Tibial nerve (tissue), 4 donors: ENCODE results near the gene SPATA7. TPM values are rescaled to one million over a fixed set of nuclear protein-coding genes. Genes with fewer than 3 reads are reported as not detected.

Experiments
- DNase-seq, 2 donors: peaks; one replicate each; pipeline ENCODE4 v3.0.0-alpha.2; 2019; ENCODE audit warnings: low spot score in 2 of 2
- H3K27ac ChIP-seq, 4 donors: fragments of 200-600 bp; sonication (generic) in 3 of 4; one replicate each; pipeline ENCODE4 v1.5.1; 2017 to 2019; ENCODE audit warnings: mild to moderate bottlenecking in 1 of 4
- H3K27me3 ChIP-seq, 2 donors: fragments of 200-600 bp; sonication (generic) in 1 of 2; one replicate each; pipeline versions ENCODE4 v1.5.1 to v1.6.0; 2017 to 2019
- H3K36me3 ChIP-seq, 3 donors: fragments of 200-600 bp; sonication (generic); one replicate each; pipeline ENCODE4 v1.5.1; 2018 to 2019
- H3K4me1 ChIP-seq, 4 donors: fragments of 200-600 bp; sonication (generic) in 3 of 4; one replicate each; pipeline ENCODE4 v1.5.1; 2017 to 2019
- H3K4me3 ChIP-seq, 4 donors: fragments of 200-600 bp; sonication (generic) in 3 of 4; one replicate each; pipeline ENCODE4 v1.5.1; 2017 to 2019; ENCODE audit warnings: mild to moderate bottlenecking in 1 of 4, moderate library complexity in 1 of 4
- H3K9me3 ChIP-seq, 4 donors: fragments of 200-600 bp; sonication (generic) in 3 of 4; one replicate each; pipeline ENCODE4 v1.5.1; 2017 to 2019
- EP300 ChIP-seq, 2 donors: sonication (generic); formaldehyde crosslinking; IDR thresholded peaks; one replicate each; pipeline ENCODE4 v1.6.1; 2017; ENCODE audit warnings: antibody characterized with exemption in 2 of 2, mild to moderate bottlenecking in 1 of 2
- POLR2A ChIP-seq, 2 donors: fragments of 450-650 bp; IDR thresholded peaks; one replicate each; pipeline ENCODE4 v1.6.1; 2017; ENCODE audit warnings: antibody characterized with exemption in 2 of 2, mild to moderate bottlenecking in 2 of 2, moderate library complexity in 2 of 2
- WGBS, 2 donors: methylation state at CpG; one replicate each; pipeline ENCODE4 v1.1.5; 2018; 5-methylcytosine and 5-hydroxymethylcytosine counted together
- total RNA-seq, 4 donors: library from RNA; depleted of rRNA; stranded (reverse); fragments of >200 nt; gene quantifications; one replicate each; pipeline ENCODE4 v1.1.0, GENCODE V29; 2016
- TF ChIP-seq, protein P1 (sequence below), 5 experiments: fragments of 200-600 bp in 3 of 5; fragments of 450-650 bp in 2 of 5; sonication (generic) in 3 of 5; IDR thresholded peaks; one replicate each; pipeline ENCODE4 v1.5.1; 2016 to 2019; ENCODE audit warnings: antibody characterized with exemption in 5 of 5, mild to moderate bottlenecking in 3 of 5, moderate library complexity in 2 of 5

The SPATA7 gene
- total RNA-seq, 4 donors from 2014 or later, result 12.3 to 31.6 (median 20.3) TPM

- Histone ChIP-seq H3K36me3 (peaks cover 0 to 84% (median 0%) of the 10 kb centered on the region in 3 donors), H3K4me1 (no peaks in the 10 kb centered on the region), H3K27ac (no peak overlapping the region), H3K9me3 (peaks cover 0 to 43% (median 14%) of the 10 kb centered on the region in 4 donors), H3K27me3 (no peaks in the 10 kb centered on the region), H3K4me3 (no peak overlapping the region)
- DNase-seq, result no peak
- TF ChIP-seq EP300 (IDR thresholded peaks at IDR 0.05) (no peak), POLR2A (IDR thresholded peaks at IDR 0.05) (no peak)
- TF ChIP-seq, protein P1, sequence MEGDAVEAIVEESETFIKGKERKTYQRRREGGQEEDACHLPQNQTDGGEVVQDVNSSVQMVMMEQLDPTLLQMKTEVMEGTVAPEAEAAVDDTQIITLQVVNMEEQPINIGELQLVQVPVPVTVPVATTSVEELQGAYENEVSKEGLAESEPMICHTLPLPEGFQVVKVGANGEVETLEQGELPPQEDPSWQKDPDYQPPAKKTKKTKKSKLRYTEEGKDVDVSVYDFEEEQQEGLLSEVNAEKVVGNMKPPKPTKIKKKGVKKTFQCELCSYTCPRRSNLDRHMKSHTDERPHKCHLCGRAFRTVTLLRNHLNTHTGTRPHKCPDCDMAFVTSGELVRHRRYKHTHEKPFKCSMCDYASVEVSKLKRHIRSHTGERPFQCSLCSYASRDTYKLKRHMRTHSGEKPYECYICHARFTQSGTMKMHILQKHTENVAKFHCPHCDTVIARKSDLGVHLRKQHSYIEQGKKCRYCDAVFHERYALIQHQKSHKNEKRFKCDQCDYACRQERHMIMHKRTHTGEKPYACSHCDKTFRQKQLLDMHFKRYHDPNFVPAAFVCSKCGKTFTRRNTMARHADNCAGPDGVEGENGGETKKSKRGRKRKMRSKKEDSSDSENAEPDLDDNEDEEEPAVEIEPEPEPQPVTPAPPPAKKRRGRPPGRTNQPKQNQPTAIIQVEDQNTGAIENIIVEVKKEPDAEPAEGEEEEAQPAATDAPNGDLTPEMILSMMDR (IDR thresholded peaks at IDR 0.05), result no peak
Measured at GRCh38 chr14:88417594-88417993, 32.1 kb downstream of the SPATA7 start.

DNA sequence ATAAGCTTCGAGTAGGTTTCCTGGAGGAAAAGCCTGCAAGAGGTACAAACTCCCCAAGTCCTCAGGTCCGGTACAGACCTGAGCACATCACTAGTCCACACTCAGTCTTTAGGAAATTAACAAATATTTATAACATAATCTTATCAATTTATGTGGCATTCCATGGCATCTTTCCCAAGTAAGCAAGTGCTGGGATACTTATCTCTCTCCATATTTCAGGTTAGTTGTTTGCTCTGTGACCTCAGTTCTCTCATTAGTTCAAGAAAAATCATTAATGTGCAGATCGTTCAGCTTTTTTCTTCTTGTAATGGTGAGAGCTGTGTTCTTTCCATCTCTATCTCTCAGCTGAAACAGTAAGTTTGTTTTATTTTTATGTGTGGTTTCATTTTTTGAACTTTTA is 34.7 kb downstream of the SPATA7 start:
- DNase-seq, result no peak
- Histone ChIP-seq H3K27me3 (no peaks in the 10 kb centered on the region), H3K9me3 (peaks cover 0 to 32% (median 11%) of the 10 kb centered on the region in 4 donors), H3K4me1 (no peaks in the 10 kb centered on the region), H3K4me3 (no peak overlapping the region), H3K36me3 (peaks cover 0 to 62% (median 0%) of the 10 kb centered on the region in 3 donors), H3K27ac (no peak overlapping the region)
- TF ChIP-seq, protein P1 (IDR thresholded peaks at IDR 0.05), result no peak
- TF ChIP-seq EP300 (IDR thresholded peaks at IDR 0.05) (no peak), POLR2A (IDR thresholded peaks at IDR 0.05) (no peak)
- 92 to 93% methylated on average over 3 of the region's 3 CpGs for WGBS, 2 donors

- H3K4me1 ChIP-seq, result no peaks in the 10 kb centered on the region
- no peak for DNase-seq
- no peaks in the 10 kb centered on the region for H3K27me3 ChIP-seq
- H3K9me3 ChIP-seq, result peaks cover 0 to 23% (median 8%) of the 10 kb centered on the region in 4 donors
- WGBS, 2 donors, result 86 to 87% methylated on average over 4 of the region's 4 CpGs
- H3K36me3 ChIP-seq, result peaks cover 0 to 54% (median 0%) of the 10 kb centered on the region in 3 donors
- TF ChIP-seq, protein P1 (IDR thresholded peaks at IDR 0.05), result no peak
- TF ChIP-seq POLR2A (IDR thresholded peaks at IDR 0.05) (no peak), EP300 (IDR thresholded peaks at IDR 0.05) (no peak)
- no peak overlapping the region for H3K4me3 ChIP-seq
- H3K27ac ChIP-seq, result no peak overlapping the region
Measured at GRCh38 chr14:88421286-88421685, 35.8 kb downstream of the SPATA7 start.

GRCh38 chr14:88422047-88422446 is 36.6 kb downstream of the SPATA7 start:
- Histone ChIP-seq H3K4me1 (peaks cover 0 to 6% (median 0%) of the 10 kb centered on the region in 4 donors), H3K36me3 (peaks cover 0 to 50% (median 0%) of the 10 kb centered on the region in 3 donors), H3K27ac (no peak overlapping the region), H3K27me3 (no peaks in the 10 kb centered on the region), H3K9me3 (peaks cover 0 to 15% (median 6%) of the 10 kb centered on the region in 4 donors), H3K4me3 (no peak overlapping the region)
- TF ChIP-seq POLR2A (IDR thresholded peaks at IDR 0.05), result no peak
- TF ChIP-seq, protein P1 (IDR thresholded peaks at IDR 0.05), result no peak
- no peak for TF ChIP-seq EP300 (IDR thresholded peaks at IDR 0.05)
- DNase-seq, result no peak

DNA sequence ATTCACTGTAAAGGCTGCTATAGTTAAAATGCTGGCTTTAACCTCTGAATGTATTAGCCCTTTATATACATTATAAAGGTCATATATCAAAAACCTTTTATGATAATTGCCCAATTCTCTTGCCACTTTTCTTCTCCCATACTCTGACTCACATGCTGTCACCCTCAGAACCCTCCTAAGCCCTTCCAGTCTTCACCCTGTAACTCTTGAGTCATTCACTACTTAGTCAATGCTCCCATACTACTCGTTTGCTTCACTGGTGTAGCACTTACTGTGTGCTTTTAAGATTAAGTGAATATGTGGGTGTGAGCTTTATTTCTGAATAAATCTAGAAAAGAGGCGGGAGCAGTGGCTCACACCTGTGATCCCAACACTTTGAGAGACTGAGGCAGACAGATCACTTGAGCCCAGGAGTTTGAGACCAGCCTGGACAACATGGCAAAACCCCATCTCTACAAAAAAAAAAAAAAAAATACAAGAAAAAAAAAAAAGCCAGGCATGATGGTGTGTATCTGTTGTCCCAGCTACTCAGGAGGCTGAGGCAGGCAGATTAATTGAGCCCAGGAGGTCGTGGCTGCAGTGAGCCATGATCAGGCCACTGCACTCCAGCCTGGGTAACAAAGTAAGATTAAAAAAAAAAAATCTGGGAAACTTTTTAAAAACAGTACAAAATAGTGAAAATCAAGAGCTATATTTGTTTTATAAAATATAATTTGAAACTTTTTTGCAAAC is 37.6 kb downstream of the SPATA7 start:
- Histone ChIP-seq H3K27me3 (no peaks in the 10 kb centered on the region), H3K27ac (no peak overlapping the region), H3K4me3 (no peak overlapping the region), H3K36me3 (peaks cover 0 to 40% (median 0%) of the 10 kb centered on the region in 3 donors), H3K9me3 (peaks cover 0 to 6% (median 2%) of the 10 kb centered on the region in 4 donors), H3K4me1 (peaks cover 0 to 7% (median 0%) of the 10 kb centered on the region in 4 donors)
- TF ChIP-seq POLR2A (IDR thresholded peaks at IDR 0.05) (no peak), EP300 (IDR thresholded peaks at IDR 0.05) (no peak)
- TF ChIP-seq, protein P1 (IDR thresholded peaks at IDR 0.05), result no peak
- no peak for DNase-seq
- 78 to 81% methylated on average over 3 of the region's 3 CpGs for WGBS, 2 donors
